Suprapubic skin (tissue), 3 donors: ENCODE measurements around the gene TPK1.

Source experiments
- CTCF ChIP-seq, 2 donors: fragments of 200-600 bp in 1 of 2; fragments of 450-650 bp in 1 of 2; sonication (generic) in 1 of 2; IDR thresholded peaks; one replicate each; pipeline ENCODE4 v1.5.1; 2016 to 2019; ENCODE audit warnings: antibody characterized with exemption in 2 of 2, mild to moderate bottlenecking in 1 of 2, moderate library complexity in 1 of 2
- EP300 ChIP-seq: sonication (generic); formaldehyde crosslinking; IDR thresholded peaks from one replicate; pipeline ENCODE4 v1.6.1; 2017; ENCODE audit warnings: antibody characterized with exemption

GRCh38 chr7:144812379-144813283, 23.2 kb downstream of the TPK1 start:
- TF ChIP-seq EP300 (no peak), CTCF (IDR thresholded peaks at IDR 0.05) (no peak)
